GM18526 (cell line): ENCODE data around the gene GATD1.

Source experiments
- POLR2A ChIP-seq: IDR thresholded peaks from 3 replicates; pipeline ENCODE4 v1.6.1; 2011; ENCODE audit not compliant: insufficient read length; ENCODE audit errors: extremely low read depth

The GATD1 gene

GRCh38 chr11:745428-745827 is 31.9 kb downstream of the GATD1 start:
- TF ChIP-seq POLR2A = no peak

GRCh38 chr11:742571-743201 is 34.6 kb downstream of the GATD1 start:
- TF ChIP-seq POLR2A = no peak

- no peak for TF ChIP-seq POLR2A
These were observed 35.1 kb downstream of the GATD1 start for GRCh38 chr11:742156-742546.

GRCh38 chr11:737366-737765 is 39.9 kb downstream of the GATD1 start:
- TF ChIP-seq POLR2A = no peak

- TF ChIP-seq POLR2A = no peak
These were observed 44.2 kb downstream of the GATD1 start for GRCh38 chr11:733072-733471.

- TF ChIP-seq POLR2A = no peak
These were observed 47.7 kb downstream of the GATD1 start for GRCh38 chr11:729492-730074.

DNA sequence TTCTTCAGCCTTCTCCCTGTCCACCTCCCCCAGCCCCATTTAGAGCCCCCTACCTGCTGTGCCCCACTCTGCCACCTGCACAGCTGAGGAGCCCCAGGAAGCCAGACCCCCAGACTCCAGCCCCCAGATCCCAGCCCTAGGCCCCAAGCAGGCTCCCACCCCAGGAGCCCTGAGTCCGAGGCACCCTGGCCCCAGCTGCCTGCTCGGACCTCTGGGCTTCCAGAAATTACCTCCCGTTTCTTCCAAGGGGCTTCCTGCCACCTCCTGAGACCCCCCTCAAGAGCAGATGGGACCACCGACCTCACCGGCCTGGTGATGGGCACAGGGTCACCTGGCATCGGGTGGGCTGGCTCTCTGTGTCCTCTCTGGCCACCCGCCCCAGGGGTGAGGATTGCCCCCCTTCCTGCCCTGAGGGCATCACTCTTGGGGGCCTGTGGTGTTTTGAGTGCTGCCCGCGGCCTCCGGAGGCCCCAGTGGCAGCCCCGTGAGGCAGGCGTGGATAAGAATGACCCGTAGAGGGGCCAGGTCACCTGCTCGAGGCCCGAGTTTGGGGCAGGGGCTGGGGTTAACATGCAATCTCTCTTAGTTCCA is 48.3 kb downstream of the GATD1 start:
- TF ChIP-seq POLR2A = no peak

DNA sequence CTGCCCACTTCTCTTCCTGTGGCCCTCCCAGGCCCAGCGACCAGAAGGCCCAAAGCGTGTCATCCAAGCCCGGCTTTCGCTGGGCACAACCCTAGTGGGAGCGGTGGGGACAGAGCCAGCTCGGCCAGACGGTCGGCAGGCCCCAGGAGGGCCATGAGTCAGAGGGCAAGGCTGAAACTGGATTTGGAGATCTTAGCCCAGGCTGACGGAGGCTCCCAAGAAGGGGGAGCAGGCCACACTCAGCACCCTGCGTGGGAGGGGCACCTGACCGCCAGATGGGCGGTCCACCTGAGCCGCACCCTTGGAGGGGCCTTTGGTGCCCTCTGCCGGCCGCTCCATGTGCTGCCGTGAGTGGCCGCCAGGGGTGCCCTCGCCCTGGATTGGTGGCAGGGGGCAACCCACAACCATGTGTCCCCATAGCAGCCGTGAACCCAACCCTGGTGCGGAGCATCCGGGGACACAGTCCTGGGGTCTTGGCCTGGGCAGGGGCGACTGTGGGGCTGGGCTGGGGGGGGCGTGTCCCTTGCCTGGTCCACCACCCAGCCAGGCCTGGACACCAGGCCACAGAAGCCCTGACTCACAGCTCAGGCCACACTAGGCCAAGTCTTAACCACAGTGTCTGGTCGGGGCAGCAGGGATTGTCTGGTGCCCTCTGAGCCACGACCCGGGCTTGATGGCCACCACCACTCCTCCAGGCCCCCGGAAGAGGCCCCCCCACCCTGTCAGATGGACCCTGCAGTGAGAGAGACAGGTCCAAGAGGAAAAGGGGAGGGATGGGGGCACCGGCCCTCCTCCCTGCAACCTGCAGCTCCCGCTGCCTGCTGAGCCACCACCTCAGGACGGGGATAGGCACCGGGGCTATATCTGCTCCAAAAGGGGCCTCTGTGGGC is 49.2 kb downstream of the GATD1 start:
- TF ChIP-seq POLR2A = no peak

GRCh38 chr11:727281-727701 is 50.0 kb downstream of the GATD1 start:
- no peak for TF ChIP-seq POLR2A

DNA sequence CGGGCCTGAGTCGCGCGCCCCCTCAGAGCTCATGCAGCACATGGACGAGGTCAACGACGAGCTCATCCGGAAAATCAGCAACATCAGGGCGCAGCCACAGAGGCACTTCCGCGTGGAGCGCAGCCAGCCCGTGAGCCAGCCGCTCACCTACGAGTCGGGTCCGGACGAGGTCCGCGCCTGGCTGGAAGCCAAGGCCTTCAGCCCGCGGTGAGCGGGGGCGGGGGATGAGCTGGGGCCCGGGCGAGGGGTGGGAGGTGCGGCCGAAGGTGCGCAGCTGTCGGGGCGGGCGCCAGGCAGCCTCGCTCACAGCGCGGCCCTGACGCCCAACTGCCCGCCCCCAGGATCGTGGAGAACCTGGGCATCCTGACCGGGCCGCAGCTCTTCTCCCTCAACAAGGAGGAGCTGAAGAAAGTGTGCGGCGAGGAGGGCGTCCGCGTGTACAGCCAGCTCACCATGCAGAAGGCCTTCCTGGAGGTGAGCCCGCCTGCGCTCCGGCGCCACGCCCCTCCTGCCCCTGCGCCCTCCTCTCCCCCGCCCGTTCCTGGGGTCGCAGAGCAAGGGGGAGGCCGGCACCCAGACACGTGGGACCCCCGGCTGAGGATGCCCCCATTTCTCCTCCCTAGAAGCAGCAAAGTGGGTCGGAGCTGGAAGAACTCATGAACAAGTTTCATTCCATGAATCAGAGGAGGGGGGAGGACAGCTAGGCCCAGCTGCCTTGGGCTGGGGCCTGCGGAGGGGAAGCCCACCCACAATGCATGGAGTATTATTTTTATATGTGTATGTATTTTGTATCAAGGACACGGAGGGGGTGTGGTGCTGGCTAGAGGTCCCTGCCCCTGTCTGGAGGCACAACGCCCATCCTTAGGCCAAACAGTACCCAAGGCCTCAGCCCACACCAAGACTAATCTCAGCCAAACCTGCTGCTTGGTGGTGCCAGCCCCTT is 50.7 kb downstream of the GATD1 start:
- no peak for TF ChIP-seq POLR2A

- peak; percentile 26 for TF ChIP-seq POLR2A
These were observed 51.6 kb downstream of the GATD1 start for GRCh38 chr11:725624-726202.

GRCh38 chr11:724778-725386 is 52.4 kb downstream of the GATD1 start:
- TF ChIP-seq POLR2A = no peak

GRCh38 chr11:724049-724777 is 53.1 kb downstream of the GATD1 start:
- TF ChIP-seq POLR2A = no peak
